ENCODE results near the gene TRIO.

DNA sequence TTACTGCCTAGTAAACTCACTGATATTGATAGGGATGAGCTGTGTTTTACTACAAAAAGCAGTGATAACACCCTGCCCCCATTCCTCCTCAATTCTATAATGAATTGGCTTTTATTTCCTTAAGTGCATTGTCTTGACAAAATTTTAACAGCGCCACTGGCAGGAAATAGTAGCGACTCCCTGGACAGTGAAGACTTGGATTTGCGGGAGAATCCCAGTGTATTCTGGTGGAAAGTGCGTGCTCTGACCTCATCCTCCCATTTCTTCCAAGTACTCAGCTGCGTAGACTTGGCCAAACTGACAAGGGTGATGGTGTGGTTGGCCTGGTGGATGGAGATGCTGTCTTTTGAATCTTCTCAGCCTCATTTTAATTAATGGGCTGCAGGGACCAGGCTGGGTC is 5.3 kb downstream of the TRIO start:
- TF ChIP-seq EZH2phosphoT487 (IDR thresholded peaks at IDR 0.05; ENCODE audit: borderline replicate concordance, low read length): no peak
- TF ChIP-seq, protein P1, sequence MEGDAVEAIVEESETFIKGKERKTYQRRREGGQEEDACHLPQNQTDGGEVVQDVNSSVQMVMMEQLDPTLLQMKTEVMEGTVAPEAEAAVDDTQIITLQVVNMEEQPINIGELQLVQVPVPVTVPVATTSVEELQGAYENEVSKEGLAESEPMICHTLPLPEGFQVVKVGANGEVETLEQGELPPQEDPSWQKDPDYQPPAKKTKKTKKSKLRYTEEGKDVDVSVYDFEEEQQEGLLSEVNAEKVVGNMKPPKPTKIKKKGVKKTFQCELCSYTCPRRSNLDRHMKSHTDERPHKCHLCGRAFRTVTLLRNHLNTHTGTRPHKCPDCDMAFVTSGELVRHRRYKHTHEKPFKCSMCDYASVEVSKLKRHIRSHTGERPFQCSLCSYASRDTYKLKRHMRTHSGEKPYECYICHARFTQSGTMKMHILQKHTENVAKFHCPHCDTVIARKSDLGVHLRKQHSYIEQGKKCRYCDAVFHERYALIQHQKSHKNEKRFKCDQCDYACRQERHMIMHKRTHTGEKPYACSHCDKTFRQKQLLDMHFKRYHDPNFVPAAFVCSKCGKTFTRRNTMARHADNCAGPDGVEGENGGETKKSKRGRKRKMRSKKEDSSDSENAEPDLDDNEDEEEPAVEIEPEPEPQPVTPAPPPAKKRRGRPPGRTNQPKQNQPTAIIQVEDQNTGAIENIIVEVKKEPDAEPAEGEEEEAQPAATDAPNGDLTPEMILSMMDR (IDR thresholded peaks at IDR 0.05; ENCODE audit: low read depth, low read length, poor library complexity, severe bottlenecking): no peak
